Chondrocyte (in vitro differentiated cells): ENCODE data around the gene EIF2B1. TPM values are rescaled to one million over a fixed set of nuclear protein-coding genes. Genes with fewer than 3 reads are reported as not detected.

Experiments
- DNase-seq: peaks from one replicate; pipeline ENCODE4 v3.0.0; 2021; ENCODE audit warnings: mixed read lengths, low spot score
- H3K27ac Mint-ChIP-seq: one replicate; pipeline ENCODE4 v1.8.0; 2021; ENCODE audit warnings: mild to moderate bottlenecking, moderate library complexity, mixed read lengths; ENCODE audit not compliant: unreplicated experiment
- H3K27me3 Mint-ChIP-seq: 2 replicates; pipeline ENCODE4 v1.8.0; 2021; ENCODE audit warnings: low read depth, mixed read lengths
- H3K36me3 Mint-ChIP-seq: 2 replicates; pipeline ENCODE4 v1.8.0; 2021; ENCODE audit warnings: low read depth, mixed read lengths
- H3K4me1 Mint-ChIP-seq: 2 replicates; pipeline ENCODE4 v1.8.0; 2021; ENCODE audit warnings: low read depth, mild to moderate bottlenecking, mixed read lengths
- H3K4me3 Mint-ChIP-seq: one replicate; pipeline ENCODE4 v1.8.0; 2021; ENCODE audit warnings: mild to moderate bottlenecking, moderate library complexity, mixed read lengths; ENCODE audit not compliant: unreplicated experiment
- H3K9me3 Mint-ChIP-seq: 2 replicates; pipeline ENCODE4 v1.8.0; 2021; ENCODE audit warnings: low read depth, mixed read lengths
- total RNA-seq: library from RNA; stranded (reverse); gene quantifications from 3 replicates; pipeline ENCODE4 v1.2.1, GENCODE V29; 2021
- TF ChIP-seq, protein P1 (sequence below): fragments of 200-600 bp; sonication (generic); IDR thresholded peaks from 2 replicates; pipeline ENCODE4 v1.5.0; 2021; ENCODE audit warnings: antibody characterized with exemption, mild to moderate bottlenecking, moderate library complexity

Gene EIF2B1
- total RNA-seq, 1 donor from 2014 or later = 39.5 TPM

- H3K27me3 Mint-ChIP-seq = no peaks in the 10 kb centered on the region
- TF ChIP-seq, protein P1, sequence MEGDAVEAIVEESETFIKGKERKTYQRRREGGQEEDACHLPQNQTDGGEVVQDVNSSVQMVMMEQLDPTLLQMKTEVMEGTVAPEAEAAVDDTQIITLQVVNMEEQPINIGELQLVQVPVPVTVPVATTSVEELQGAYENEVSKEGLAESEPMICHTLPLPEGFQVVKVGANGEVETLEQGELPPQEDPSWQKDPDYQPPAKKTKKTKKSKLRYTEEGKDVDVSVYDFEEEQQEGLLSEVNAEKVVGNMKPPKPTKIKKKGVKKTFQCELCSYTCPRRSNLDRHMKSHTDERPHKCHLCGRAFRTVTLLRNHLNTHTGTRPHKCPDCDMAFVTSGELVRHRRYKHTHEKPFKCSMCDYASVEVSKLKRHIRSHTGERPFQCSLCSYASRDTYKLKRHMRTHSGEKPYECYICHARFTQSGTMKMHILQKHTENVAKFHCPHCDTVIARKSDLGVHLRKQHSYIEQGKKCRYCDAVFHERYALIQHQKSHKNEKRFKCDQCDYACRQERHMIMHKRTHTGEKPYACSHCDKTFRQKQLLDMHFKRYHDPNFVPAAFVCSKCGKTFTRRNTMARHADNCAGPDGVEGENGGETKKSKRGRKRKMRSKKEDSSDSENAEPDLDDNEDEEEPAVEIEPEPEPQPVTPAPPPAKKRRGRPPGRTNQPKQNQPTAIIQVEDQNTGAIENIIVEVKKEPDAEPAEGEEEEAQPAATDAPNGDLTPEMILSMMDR = no peak
- H3K36me3 Mint-ChIP-seq = peaks cover 14% of the 10 kb centered on the region
- peak overlapping the region; percentile 4 for H3K27ac Mint-ChIP-seq
- H3K4me1 Mint-ChIP-seq = peaks cover 32% of the 10 kb centered on the region
- DNase-seq = no peak
- no peak overlapping the region for H3K4me3 Mint-ChIP-seq
- no peaks in the 10 kb centered on the region for H3K9me3 Mint-ChIP-seq
Observed at GRCh38 chr12:123599310-123599709, 34.2 kb downstream of the EIF2B1 start.

DNA sequence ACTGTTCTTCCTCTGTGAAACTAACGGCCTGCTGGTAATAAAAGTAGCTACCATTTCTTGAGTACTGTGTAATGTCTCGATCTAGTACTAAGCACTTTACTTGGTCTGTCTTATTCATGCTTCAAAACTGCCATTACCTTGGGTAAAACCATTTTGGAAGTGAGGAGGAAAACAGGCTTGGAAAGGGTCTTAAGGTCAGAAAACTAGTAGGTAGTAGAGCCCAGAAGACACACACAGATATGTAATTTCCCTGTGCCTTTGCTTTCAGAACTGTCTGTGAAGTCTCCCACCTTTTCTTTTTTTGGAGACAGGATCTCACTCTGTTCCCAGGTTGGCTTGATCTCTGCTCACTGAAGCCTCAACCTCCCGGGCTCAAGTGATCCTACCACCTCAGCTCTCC lies 35.0 kb downstream of the EIF2B1 start:
- TF ChIP-seq, protein P1 = no peak
- Mint-ChIP-seq H3K4me3 (no peak overlapping the region), H3K36me3 (peaks cover 14% of the 10 kb centered on the region), H3K9me3 (no peaks in the 10 kb centered on the region), H3K27ac (no peak overlapping the region), H3K4me1 (peaks cover 27% of the 10 kb centered on the region), H3K27me3 (no peaks in the 10 kb centered on the region)
- DNase-seq = no peak

DNA sequence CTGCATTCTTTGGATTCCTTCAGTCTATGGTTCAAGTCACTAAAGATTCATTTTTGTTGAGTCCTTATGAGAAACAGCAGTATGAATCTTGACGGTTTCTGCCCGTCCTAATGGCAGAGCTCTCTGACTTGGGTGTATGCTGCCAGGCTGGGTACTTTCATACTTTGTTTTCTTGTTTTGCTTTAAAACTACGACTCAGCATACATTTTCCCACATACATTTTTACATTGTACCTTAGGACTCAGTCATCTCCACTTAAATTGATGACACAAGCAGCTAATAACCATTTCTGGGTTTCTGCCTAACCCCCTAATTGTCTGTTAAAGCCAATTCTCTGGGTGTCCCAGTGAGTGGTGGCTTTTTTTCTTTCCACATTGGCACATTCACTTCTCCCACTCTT lies 36.4 kb downstream of the EIF2B1 start:
- Mint-ChIP-seq H3K36me3 (peaks cover 16% of the 10 kb centered on the region), H3K4me3 (no peak overlapping the region)
- TF ChIP-seq, protein P1 = no peak

GRCh38 chr12:123595729-123596128 lies 37.8 kb downstream of the EIF2B1 start:
- Mint-ChIP-seq H3K4me3 (no peak overlapping the region), H3K27ac (no peak overlapping the region), H3K9me3 (no peaks in the 10 kb centered on the region), H3K36me3 (peaks cover 26% of the 10 kb centered on the region), H3K27me3 (no peaks in the 10 kb centered on the region), H3K4me1 (peaks cover 25% of the 10 kb centered on the region)
- TF ChIP-seq, protein P1 = no peak
- DNase-seq = no peak

More for the DNA sequence above, 36.4 kb downstream of the EIF2B1 start:
- Mint-ChIP-seq H3K27me3 (no peaks in the 10 kb centered on the region), H3K27ac (no peak overlapping the region), H3K4me1 (peaks cover 22% of the 10 kb centered on the region), H3K9me3 (no peaks in the 10 kb centered on the region)
- no peak for DNase-seq

GRCh38 chr12:123591702-123592481 lies 41.6 kb downstream of the EIF2B1 start:
- H3K4me1 Mint-ChIP-seq = peaks cover 47% of the 10 kb centered on the region
- H3K4me3 Mint-ChIP-seq = no peak overlapping the region
- no peaks in the 10 kb centered on the region for H3K27me3 Mint-ChIP-seq
- H3K27ac Mint-ChIP-seq = peak overlapping the region; percentile 42
- no peak for DNase-seq
- TF ChIP-seq, protein P1 = no peak
- peaks cover 27% of the 10 kb centered on the region for H3K36me3 Mint-ChIP-seq
- H3K9me3 Mint-ChIP-seq = no peaks in the 10 kb centered on the region
